GM12873 (cell line): ENCODE measurements around the gene MYO10.

Experiments used
- CTCF ChIP-seq: IDR thresholded peaks from 2 replicates; pipeline ENCODE4 v1.5.1; 2012; ENCODE audit warnings: low read depth, mild to moderate bottlenecking, moderate library complexity, low read length, control low read depth; ENCODE audit not compliant: insufficient read depth; ENCODE audit errors: missing control alignments

MYO10 gene

GRCh38 chr5:16722097-16722495 is 214.0 kb downstream of the MYO10 start:
- TF ChIP-seq CTCF = no peak

GRCh38 chr5:16721151-16722096 is 214.7 kb downstream of the MYO10 start:
- no peak for TF ChIP-seq CTCF

- no peak for TF ChIP-seq CTCF
Measured at GRCh38 chr5:16713386-16713928, 222.6 kb downstream of the MYO10 start.

- no peak for TF ChIP-seq CTCF
Measured at GRCh38 chr5:16712620-16713019, 223.5 kb downstream of the MYO10 start.

- TF ChIP-seq CTCF = no peak
Measured at GRCh38 chr5:16712178-16712577, 223.9 kb downstream of the MYO10 start.

- no peak for TF ChIP-seq CTCF
Measured at GRCh38 chr5:16709691-16710433, 226.2 kb downstream of the MYO10 start.

- TF ChIP-seq CTCF = no peak
Measured at GRCh38 chr5:16707869-16708192, 228.3 kb downstream of the MYO10 start.
